Head of caudate nucleus (tissue), 42 donors: ENCODE data around the gene ATXN7.
A peak's percentile ranks its signal among the peaks of the same experiment; 100 is the strongest.

Source experiments
- DNase-seq, 42 donors: peaks; one replicate each; pipeline versions ENCODE4 v3.0.0 to v3.0.0-alpha.2; 2020 to 2021; ENCODE audit warnings: mixed read lengths in 7 of 42
- intact Hi-C: fragments of 100-400 bp; cut with DNase I; formaldehyde crosslinking; loops from one replicate; pipeline ENCODE4 v1.15.0; 2022

The ATXN7 gene

DNA sequence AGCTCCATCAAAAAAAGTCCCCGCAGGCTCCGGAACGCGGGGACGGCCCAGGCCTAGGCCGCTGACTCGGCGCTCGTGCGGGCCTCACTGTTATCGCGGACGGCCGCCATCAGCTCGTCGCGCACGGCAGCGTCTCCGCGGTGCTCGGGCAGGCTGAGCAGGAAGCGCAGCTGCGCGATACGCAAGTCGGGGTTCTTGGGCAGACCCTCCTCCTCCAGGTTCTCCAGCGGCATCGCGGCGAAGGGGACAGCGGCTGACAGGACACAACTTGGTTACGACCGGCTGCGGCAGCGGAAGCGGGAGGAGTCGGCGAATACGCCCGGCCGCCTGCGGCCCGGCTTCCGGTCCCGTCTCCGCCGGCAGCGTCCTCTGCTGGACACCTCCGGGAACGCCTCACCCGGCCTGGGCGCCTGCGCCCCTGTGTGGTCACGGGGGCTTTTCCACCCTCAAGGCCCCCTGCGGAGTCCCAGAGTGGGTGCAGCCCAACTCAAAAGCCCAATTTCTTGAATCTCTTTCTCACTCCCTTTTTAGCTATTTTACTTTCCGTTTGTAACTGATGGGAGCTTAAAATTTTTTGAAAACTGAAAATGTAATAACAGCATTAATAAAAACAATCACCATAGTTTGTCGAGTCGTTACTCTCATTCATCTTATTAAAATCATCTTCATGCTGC is 159.7 kb downstream of the ATXN7 start, which contains the start of gene PSMD6:
TSS of gene PSMD6 (minus strand) at position 308 of the 674 bp plus-strand sequence. CDS start at position 233, 75 bp downstream.
- intact Hi-C loops = no loop called here
- DNase-seq = peak; percentile 67 to 95 (median 90)

DNA sequence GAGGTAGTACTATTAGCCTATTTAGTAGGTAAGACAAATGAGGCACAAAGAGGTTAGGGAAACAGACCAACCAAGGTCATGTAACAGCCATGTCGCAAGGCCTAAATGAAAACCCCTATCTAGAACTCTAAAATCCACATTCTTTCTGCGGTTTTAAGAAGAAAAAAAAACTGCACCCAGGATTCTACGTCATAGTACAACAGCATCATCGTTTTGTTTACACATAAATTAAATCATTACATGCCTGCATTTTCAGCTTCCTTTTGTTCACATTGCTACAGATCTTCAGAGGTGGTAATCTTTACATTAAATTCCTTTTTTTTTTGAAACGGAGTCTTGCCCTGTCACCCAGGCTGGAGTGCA is 160.2 kb downstream of the ATXN7 start:
- intact Hi-C loops = no loop called here
- no peak for DNase-seq

DNA sequence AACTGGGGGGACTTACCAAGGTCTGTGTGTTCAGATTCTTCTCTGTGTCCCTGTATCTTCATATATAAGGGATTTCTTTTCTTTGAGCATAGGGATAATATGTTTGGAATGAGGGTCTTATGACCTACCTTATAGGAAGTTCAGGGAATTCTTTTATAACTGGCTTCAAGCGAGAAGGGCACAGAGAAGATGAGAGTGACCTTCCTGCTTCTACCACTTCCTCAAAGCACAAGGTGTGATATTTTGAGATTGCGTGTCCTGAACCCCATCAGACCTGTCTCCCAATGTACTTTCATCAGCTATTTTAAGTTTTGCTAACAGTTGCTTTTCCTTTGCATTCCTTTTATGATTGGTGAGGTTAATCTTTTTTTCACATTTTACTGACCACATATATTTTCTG is 162.7 kb downstream of the ATXN7 start:
- DNase-seq = no peak
- intact Hi-C loops = no loop called here

DNA sequence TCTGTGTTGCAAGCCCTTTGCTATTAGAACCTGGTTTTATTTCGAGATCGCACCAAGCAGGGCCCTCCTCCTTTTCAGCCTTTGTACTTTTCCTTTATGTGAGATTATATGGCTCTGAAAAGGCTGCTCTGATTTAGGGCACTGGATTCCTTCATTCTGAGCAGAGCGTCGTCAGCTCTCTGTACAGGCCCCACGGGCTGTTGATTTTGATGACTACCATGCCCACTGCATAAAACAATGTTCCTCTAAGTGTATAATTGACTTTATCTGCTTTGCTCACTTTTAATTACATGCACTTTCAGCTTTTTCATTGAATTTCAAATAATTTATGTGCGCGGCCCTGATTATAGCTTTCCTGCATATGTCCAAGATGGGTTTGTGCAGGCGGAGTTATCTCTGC is 164.0 kb downstream of the ATXN7 start:
- no peak for DNase-seq
- intact Hi-C loops = no loop called here

DNA sequence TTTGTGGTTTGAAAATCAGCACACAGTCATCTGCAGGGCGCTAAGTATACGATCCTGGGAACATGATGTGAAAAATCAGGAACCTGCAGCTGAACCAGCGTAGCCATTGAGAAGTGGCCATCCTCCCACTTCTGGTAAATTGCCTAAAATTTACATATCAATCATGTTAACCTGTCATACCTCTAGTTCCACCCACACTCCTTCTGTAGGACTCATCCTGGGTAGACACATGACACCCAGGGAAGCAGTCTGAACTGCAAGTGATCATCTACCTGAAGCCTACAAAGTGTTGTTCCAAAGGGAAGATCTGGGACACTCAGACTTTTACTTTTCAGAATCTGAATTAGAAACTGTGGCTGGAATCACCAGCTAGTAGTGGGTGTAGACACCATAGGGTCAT is 165.1 kb downstream of the ATXN7 start:
- intact Hi-C loops = no loop called here
- DNase-seq = peak in 1 of 42 donors; percentile 17

DNA sequence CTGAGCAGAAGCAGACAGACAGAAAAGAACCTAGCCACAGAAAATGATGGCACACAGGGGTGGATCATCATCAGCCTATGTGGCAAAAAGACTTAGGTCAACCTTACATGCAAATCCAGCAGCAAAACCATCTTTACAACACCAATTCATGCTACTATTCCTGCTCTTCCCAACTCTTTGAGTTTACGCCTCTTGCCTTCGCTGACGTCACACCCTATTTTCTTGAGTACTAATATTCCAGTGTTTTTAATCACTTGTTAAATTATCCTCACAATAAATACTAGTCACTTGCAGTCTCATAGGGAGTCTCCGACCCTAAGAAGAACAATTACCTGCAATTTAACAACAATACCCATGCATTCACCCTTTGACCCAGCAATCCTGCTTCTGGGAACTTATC is 165.6 kb downstream of the ATXN7 start:
- DNase-seq = no peak
- intact Hi-C loops = no loop called here

GRCh38 chr3:64030741-64031140 is 167.1 kb downstream of the ATXN7 start:
- intact Hi-C loops = loop anchor here (5.0 to 10.0 kb wide), 3 partner anchors 194 to 457 kb away; partner anchors contain the start of gene PRICKLE2
- DNase-seq = peak; percentile 46 to 92 (median 80)

- intact Hi-C loops = loop anchor here (5.0 to 10.0 kb wide), 3 partner anchors 193 to 455 kb away; partner anchors contain the start of gene PRICKLE2
- DNase-seq = no peak
These were observed 168.2 kb downstream of the ATXN7 start for GRCh38 chr3:64031540-64032508.

DNA sequence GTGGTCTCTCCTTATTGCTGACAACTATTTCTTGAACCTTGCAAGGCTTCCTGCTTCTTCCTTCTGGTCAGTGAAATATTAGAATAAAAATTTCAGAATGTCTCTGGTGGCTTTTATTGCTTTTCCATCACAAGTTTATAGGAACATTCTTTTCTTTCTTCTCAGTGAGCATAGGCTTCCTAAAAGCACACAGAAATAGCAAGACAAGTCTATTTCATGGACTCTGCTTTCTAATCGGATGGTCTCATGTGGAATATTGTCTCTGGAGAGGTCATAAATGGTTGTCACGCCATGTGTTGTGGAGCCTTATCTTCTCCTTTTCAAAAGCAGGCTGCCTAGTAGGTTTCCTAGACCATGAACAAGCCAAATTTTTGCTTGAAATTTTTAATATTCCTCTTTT is 169.4 kb downstream of the ATXN7 start:
- intact Hi-C loops = loop anchor here (5.0 to 10.0 kb wide), 3 partner anchors 192 to 454 kb away; partner anchors contain the start of gene PRICKLE2

DNA sequence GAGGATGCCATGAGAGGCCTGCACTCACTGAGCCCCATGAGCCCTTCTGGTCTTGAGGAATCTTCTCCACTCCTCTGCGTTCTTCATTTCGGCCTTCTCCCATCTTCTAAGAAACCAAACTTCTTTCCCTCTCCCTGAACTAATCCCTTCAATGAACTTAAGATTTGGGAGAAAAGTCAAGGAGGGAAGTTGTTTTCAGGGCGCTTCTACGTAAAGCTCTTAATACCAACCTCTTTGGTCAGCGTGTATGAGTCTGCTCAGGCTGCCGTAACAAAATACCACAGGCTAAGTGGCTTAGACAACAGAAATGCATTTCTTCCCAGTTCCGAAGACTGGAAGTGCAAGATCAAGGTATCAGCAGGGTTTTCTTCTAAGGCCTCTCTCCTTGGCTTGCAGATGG is 173.4 kb downstream of the ATXN7 start:
- DNase-seq = no peak
- intact Hi-C loops = loop anchor here (10.0 kb wide), 1 partner anchor 188 kb away; the partner anchor contains the start of gene PRICKLE2

More for the DNA sequence above, 169.4 kb downstream of the ATXN7 start:
- no peak for DNase-seq

DNA sequence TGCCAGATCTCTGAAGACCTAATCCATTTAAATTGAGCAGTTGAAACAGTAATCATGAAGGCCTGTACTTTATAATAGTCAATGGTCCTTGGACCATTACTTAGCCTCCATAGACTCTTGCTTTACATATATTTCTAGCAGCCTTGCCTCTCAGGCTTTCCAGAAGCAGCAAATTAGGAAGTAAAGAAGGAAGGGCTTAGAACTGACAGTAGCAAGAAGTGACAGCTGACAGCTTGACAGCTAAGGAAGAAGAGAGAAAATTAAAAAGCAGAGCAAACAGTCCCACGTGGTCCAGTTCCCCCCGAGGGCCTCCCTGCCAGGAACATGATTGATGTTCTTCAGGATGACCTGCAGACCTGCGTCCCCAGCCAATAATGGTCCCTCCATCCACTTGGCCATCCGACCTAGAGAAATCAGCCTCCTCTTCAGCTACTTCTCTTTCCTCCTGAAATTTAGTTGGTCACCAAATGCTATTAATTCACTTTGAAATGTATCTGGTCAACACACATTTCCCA is 174.6 kb downstream of the ATXN7 start:
- no peak for DNase-seq
- intact Hi-C loops = loop anchor here (10.0 kb wide), 1 partner anchor 186 kb away; the partner anchor contains the start of gene PRICKLE2

DNA sequence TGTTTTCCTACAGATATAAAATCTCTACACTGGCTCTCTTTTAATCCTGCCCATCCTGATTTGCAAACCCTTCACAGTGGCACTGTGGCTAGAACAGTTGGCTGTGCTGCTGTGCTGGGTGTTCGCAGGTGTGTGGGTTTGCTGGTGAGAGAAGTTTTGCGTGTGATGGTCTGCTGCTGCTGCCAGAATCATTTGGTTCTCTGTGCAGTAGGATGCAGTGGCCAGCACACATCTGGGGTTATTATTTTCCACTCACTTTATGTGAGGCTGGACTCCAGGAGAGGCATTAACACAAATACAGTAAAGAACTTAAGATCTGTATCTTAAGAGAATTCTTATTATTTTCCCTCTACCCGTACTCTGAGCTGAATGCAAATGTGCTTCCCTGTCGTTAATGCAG is 175.7 kb downstream of the ATXN7 start:
- intact Hi-C loops = loop anchor here (10.0 kb wide), 1 partner anchor 185 kb away; the partner anchor contains the start of gene PRICKLE2
- no peak for DNase-seq

- intact Hi-C loops = loop anchor here (10.0 kb wide), 1 partner anchor 185 kb away; the partner anchor contains the start of gene PRICKLE2
- DNase-seq = peak in 1 of 42 donors; percentile 36
These were observed 176.5 kb downstream of the ATXN7 start for GRCh38 chr3:64039981-64040733.

DNA sequence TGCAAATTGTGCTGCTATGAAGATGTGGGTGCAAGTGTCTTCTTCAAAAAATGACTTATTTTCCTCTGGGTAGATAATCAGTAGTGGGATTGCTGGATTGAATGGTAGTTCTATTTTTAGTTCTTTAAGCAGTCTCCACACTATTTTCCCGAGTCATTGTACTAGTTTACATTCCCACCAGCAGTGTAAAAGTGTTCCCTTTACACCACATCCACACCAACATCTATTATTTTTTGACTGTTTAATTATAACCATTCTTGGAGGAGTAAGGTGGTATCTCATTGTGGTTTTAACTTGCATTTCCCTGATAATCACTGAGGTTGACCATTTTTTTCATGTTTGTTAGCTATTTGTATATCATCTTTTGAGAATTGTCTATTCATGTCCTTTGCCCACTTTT is 179.3 kb downstream of the ATXN7 start:
- DNase-seq = no peak
- intact Hi-C loops = no loop called here

GRCh38 chr3:64046592-64046991 is 182.9 kb downstream of the ATXN7 start:
- DNase-seq = no peak
- intact Hi-C loops = no loop called here

DNA sequence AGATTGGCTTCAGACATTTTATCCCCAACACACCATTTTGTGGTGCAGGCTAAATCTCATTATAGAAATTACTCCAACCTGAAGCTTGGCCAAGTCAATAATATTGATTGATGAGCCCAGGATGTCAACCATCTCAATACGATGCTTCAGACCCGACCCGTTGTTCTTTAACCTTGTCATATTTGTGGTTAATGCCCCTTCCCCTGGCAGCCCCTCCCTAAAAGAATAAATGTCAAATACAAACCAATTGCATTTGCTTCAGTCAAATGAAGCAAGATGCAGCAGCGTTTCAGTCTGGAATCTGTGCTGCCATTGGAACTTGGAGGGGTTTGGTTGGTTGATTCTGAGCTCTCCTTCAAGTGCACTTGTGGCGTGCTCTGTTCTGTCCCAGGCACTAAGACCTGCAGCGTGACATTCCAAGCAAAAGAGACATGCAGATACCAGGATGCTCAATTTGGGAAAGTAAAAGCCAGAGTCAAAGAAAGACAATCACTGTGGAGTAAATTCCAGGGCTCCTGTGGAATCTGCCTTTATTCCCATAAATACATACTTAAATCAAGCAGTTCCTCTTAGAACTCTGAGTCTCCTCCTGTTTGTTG is 183.4 kb downstream of the ATXN7 start:
- intact Hi-C loops = no loop called here
- no peak for DNase-seq

- DNase-seq = no peak
- intact Hi-C loops = no loop called here
These were observed 184.1 kb downstream of the ATXN7 start for GRCh38 chr3:64047787-64048186.

DNA sequence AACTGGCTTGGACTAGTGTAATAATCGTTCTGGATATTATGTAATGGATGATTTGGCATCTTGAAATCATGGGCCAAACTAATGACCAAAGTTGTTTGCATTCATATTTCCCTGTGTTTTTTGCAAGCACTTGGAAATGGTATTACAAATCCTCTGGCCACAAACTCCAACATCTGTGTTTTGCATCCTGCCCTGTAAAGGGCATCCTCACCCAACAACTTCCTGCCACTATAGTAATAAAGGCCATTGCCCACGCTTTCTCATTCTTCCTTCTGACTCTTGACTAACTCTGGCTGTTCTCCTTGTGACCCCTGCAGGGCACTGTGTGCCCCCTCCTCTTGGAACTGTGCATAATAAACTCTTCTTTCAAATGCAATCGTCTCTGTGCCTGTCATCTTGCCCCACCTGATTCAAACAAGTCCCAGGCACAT is 185.0 kb downstream of the ATXN7 start:
- intact Hi-C loops = no loop called here
- DNase-seq = no peak
